K562 (cell line): ENCODE data around the gene PRICKLE3. TPM values are rescaled to one million over a fixed set of nuclear protein-coding genes. Genes with fewer than 3 reads are reported as not detected.

Experiments
- CREM ChIP-seq: IDR thresholded peaks from 2 replicates; pipeline ENCODE4 v1.6.1; 2014; ENCODE audit warnings: antibody characterized with exemption, low read depth
- GTF2E2 ChIP-seq: fragments of 200-800 bp; sonication (Bioruptor generic); IDR thresholded peaks from 2 replicates; pipeline ENCODE4 v1.6.1; 2016; ENCODE audit warnings: missing genetic modification characterization, missing compliant biosample characterization
- KDM5B ChIP-seq: fragments of 200-600 bp; sonication (generic); IDR thresholded peaks from 2 replicates; pipeline ENCODE4 v1.6.1; 2012; ENCODE audit warnings: low read depth, mild to moderate bottlenecking, moderate library complexity, low read length, control low read depth, inconsistent platforms; ENCODE audit not compliant: insufficient replicate concordance
- MAZ ChIP-seq, 2 experiments: fragments of 450-650 bp in 1 of 2; sonication (generic) in 1 of 2; formaldehyde crosslinking; IDR thresholded peaks in 1 of 2; conservative IDR thresholded peaks in 1 of 2; 2 replicates each; pipeline versions ENCODE4 v1.4.0 to v1.5.0; 2020; ENCODE audit warnings: mild to moderate bottlenecking in 1 of 2, missing genetic modification reagents in 1 of 2
- PHF8 ChIP-seq: fragments of 200-600 bp; sonication (generic); IDR thresholded peaks from 2 replicates; pipeline ENCODE4 v1.6.1; 2012; ENCODE audit warnings: mixed run types, mild to moderate bottlenecking, inconsistent platforms, low read length, moderate library complexity, borderline replicate concordance
- POLR2B ChIP-seq: fragments of 450-650 bp; IDR thresholded peaks from 2 replicates; pipeline ENCODE4 v1.6.1; 2018; ENCODE audit warnings: low read depth; ENCODE audit not compliant: partially characterized antibody
- RCOR1 ChIP-seq, 2 experiments: IDR thresholded peaks; 2 replicates each; pipeline ENCODE4 v1.6.1; 2012; ENCODE audit warnings: low read depth in 2 of 2, low read length in 2 of 2, borderline replicate concordance in 1 of 2, improper control_type of control experiment in 1 of 2
- SP1 ChIP-seq: sonication (generic); formaldehyde crosslinking; IDR thresholded peaks from 2 replicates; pipeline ENCODE4 v1.8.1; 2022; ENCODE audit warnings: mild to moderate bottlenecking, missing genetic modification reagents
- TCF7L2 ChIP-seq: fragments of 150-350 bp; IDR thresholded peaks from 2 replicates; pipeline ENCODE4 v1.6.1; 2016; ENCODE audit warnings: low read depth, mild to moderate bottlenecking, low read length, moderate library complexity
- VEZF1 ChIP-seq: fragments of 200-800 bp; sonication (Bioruptor generic); IDR thresholded peaks from 2 replicates; pipeline ENCODE4 v1.6.1; 2017; ENCODE audit warnings: missing genetic modification characterization, missing compliant biosample characterization
- ZFX ChIP-seq: sonication (generic); formaldehyde crosslinking; IDR thresholded peaks from 2 replicates; pipeline ENCODE4 v1.8.0; 2022; ENCODE audit warnings: mild to moderate bottlenecking, missing genetic modification reagents, moderate library complexity
- polyA plus RNA-seq, 8 experiments: library from polyadenylated mRNA; depleted of rRNA in 4 of 8; stranded (reverse) in 5 of 8; unstranded in 3 of 8; fragments of >200 nt; fragmentation: Nextera tagmentation in 2 of 8; fragmentation: Illumina TruSeq in 1 of 8; extraction: Ambion mirVana in 2 of 8; extraction: Trizol in 1 of 8; gene quantifications; 2 replicates each; pipeline versions ENCODE4 v1.2.1 to v1.2.3, GENCODE V29; 2011 to 2014; ENCODE audit warnings: inconsistent platforms in 1 of 8, missing spikeins in 1 of 8
- total RNA-seq, 7 experiments: library from RNA; depleted of rRNA in 6 of 7; stranded (reverse); fragments of >200 nt in 6 of 7; fragmentation: Illumina TruSeq in 2 of 7; extraction: Trizol in 2 of 7; gene quantifications; 2 replicates each; pipeline versions ENCODE4 v1.2.1 to v1.2.3, GENCODE V29; 2011 to 2021; ENCODE audit warnings: low replicate concordance in 1 of 7
- TF ChIP-seq, protein P1 (sequence below), 2 experiments: fragments of 450-650 bp; formaldehyde crosslinking in 1 of 2; IDR thresholded peaks; 2 replicates each; pipeline versions ENCODE4 v1.4.0 to v1.6.1; 2014 to 2020; ENCODE audit warnings: mild to moderate bottlenecking in 2 of 2, borderline replicate concordance in 1 of 2, low read depth in 1 of 2
- TF ChIP-seq, protein P2 (sequence below): IDR thresholded peaks from 2 replicates; pipeline ENCODE4 v1.6.1; 2011; ENCODE audit warnings: borderline replicate concordance, low read depth, mild to moderate bottlenecking, moderate library complexity, low read length; ENCODE audit not compliant: insufficient read depth, poor library complexity, severe bottlenecking

Gene PRICKLE3
- total and polyA plus RNA-seq, 9 of the 15 experiments (the other 6 are each of a cell fraction or from before 2014, with no cell fraction given), result 1.1 to 44.3 (median 14.0) TPM

DNA sequence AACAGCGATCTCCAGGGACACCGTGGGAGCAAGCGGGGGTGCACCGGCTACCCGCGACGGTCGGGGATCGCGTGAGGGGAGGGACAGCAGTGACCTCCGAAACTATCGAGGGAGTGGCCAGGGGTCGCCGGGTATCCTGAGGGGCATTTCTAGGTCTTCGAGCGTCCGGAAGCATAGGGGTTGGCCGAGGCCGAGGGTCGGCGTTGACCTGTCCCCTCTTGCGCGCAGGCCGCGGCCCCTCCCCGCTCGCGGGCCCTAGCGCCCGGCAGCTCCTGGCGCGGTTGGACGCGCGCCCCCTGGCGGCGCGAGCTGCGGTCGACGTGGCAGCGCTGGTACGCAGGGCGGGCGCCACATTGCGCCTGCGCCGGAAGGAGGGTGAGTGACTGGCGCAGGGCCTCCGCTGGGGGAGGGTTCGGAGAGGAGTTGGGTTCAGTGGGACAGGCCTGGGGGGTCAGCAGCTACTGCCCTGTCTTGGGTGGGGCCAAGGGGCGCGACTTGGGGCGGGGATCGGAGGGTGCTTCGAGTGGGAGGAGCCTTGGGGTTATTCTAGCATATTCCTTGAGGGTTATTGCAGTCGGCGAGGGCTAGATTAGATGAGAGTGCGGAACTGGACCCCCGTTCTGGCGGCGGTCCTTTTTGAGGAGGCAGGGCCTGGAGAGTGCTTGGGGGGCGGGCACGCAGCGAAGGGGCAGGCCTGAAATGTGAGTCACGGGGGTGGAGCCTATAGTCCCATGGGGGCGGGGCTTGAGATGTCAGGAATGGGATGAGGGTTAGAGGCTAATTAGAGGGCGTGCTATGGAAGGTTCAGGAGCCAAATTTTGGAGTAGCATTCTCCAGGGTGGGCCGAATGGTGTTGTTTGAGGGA lies 22.4 kb downstream of the PRICKLE3 start (continued):
- TF ChIP-seq KDM5B (peak; percentile 29), TCF7L2 (peak; percentile 67), SP1 (peak; percentile 41), ZFX (CRISPR knock-in tag) (peak; percentile 66; the same call in 1 of the 2 replicates), PHF8 (peak; percentile 42; the same call in 1 of the 2 replicates), POLR2B (peak; percentile 28), VEZF1 (peak; percentile 69), GTF2E2 (no peak), MAZ (CRISPR knock-in tag; conservative IDR thresholded peaks at IDR 0.05 in 1 of 2, IDR thresholded peaks at IDR 0.05 in 1 of 2) (peak; percentile 33 to 84; a peak in 3 of 4 replicates), RCOR1 (IDR thresholded peaks at IDR 0.05; ENCODE audit: borderline replicate concordance in 1 of 2, low read depth in 2 of 2, low read length in 2 of 2) (no peak), CREM (peak; percentile 81)
- TF ChIP-seq, protein P1, sequence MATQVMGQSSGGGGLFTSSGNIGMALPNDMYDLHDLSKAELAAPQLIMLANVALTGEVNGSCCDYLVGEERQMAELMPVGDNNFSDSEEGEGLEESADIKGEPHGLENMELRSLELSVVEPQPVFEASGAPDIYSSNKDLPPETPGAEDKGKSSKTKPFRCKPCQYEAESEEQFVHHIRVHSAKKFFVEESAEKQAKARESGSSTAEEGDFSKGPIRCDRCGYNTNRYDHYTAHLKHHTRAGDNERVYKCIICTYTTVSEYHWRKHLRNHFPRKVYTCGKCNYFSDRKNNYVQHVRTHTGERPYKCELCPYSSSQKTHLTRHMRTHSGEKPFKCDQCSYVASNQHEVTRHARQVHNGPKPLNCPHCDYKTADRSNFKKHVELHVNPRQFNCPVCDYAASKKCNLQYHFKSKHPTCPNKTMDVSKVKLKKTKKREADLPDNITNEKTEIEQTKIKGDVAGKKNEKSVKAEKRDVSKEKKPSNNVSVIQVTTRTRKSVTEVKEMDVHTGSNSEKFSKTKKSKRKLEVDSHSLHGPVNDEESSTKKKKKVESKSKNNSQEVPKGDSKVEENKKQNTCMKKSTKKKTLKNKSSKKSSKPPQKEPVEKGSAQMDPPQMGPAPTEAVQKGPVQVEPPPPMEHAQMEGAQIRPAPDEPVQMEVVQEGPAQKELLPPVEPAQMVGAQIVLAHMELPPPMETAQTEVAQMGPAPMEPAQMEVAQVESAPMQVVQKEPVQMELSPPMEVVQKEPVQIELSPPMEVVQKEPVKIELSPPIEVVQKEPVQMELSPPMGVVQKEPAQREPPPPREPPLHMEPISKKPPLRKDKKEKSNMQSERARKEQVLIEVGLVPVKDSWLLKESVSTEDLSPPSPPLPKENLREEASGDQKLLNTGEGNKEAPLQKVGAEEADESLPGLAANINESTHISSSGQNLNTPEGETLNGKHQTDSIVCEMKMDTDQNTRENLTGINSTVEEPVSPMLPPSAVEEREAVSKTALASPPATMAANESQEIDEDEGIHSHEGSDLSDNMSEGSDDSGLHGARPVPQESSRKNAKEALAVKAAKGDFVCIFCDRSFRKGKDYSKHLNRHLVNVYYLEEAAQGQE (IDR thresholded peaks at IDR 0.05; ENCODE audit: borderline replicate concordance), result peak; percentile 32; the same call in 1 of the 2 replicates
- TF ChIP-seq, protein P1 (CRISPR knock-in tag; IDR thresholded peaks at IDR 0.05; ENCODE audit: low read depth), result 0 out of 2 replicates have a peak, but pooled peaks have one; percentile 38
- TF ChIP-seq, protein P2, sequence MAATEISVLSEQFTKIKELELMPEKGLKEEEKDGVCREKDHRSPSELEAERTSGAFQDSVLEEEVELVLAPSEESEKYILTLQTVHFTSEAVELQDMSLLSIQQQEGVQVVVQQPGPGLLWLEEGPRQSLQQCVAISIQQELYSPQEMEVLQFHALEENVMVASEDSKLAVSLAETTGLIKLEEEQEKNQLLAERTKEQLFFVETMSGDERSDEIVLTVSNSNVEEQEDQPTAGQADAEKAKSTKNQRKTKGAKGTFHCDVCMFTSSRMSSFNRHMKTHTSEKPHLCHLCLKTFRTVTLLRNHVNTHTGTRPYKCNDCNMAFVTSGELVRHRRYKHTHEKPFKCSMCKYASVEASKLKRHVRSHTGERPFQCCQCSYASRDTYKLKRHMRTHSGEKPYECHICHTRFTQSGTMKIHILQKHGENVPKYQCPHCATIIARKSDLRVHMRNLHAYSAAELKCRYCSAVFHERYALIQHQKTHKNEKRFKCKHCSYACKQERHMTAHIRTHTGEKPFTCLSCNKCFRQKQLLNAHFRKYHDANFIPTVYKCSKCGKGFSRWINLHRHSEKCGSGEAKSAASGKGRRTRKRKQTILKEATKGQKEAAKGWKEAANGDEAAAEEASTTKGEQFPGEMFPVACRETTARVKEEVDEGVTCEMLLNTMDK, result peak; percentile 79
